HepG2 (cell line): ENCODE data around the gene ZNF493. TPM values are rescaled to one million over a fixed set of nuclear protein-coding genes. Genes with fewer than 3 reads are reported as not detected.

Source experiments
- ATAC-seq: fragments of 200-7000 bp; cut with Tn5 transposase; 3 replicates; pipeline ENCODE4 v1.9.1; 2020; ENCODE audit warnings: mild to moderate bottlenecking, moderate library complexity
- BruUV-seq: library from RNA; stranded (reverse); fragments of 400-500 nt; replicated peaks from 2 replicates; lab custom pipeline; 2021; lab: Mats Ljungman, UMichigan
- CTCF ChIA-PET: fragments of 300-600 bp; formaldehyde crosslinking; extraction: SDS; loops from one replicate; lab custom pipeline; 2021; ENCODE audit warnings: low total read pairs, inconsistent platforms, low intra/inter-chr PET ratio; lab: Yijun Ruan, JAX
- POLR2A ChIA-PET: fragments of 350-600 bp; sonication (Branson Sonifier 250); formaldehyde crosslinking; loops from one replicate; lab custom pipeline; 2020; ENCODE audit warnings: antibody characterized with exemption, inconsistent platforms; lab: Yijun Ruan, JAX
- DNase-seq: peaks from one replicate; pipeline ENCODE4 v3.0.0-alpha.2; 2015; ENCODE audit warnings: low spot score
- FAIRE-seq: peaks from 3 replicates; lab custom pipeline; 2011; peaks lifted over from hg19 to GRCh38; lab: Jason Lieb, UNC
- H2AFZ ChIP-seq: one replicate; pipeline ENCODE4 v1.6.1; 2011; ENCODE audit warnings: low read length, inconsistent platforms
- H3K27ac ChIP-seq: fragments of 300-600 bp; 3 replicates; pipeline ENCODE4 v1.8.0; 2011; ENCODE audit warnings: mixed run types, mild to moderate bottlenecking, mixed read lengths, low read length, inconsistent platforms; ENCODE audit not compliant: insufficient read depth; ENCODE audit errors: extremely low read length
- H3K27me3 ChIP-seq, 2 experiments: fragments of 200-600 bp in 1 of 2; 2 replicates in 1 of 2; 3 replicates in 1 of 2; pipeline versions ENCODE4 v1.6.0 to v1.8.0; 2011; ENCODE audit warnings: low read length in 2 of 2, mild to moderate bottlenecking in 2 of 2, moderate library complexity in 2 of 2, inconsistent platforms in 1 of 2; ENCODE audit not compliant: insufficient read depth in 2 of 2, control insufficient read depth in 1 of 2
- H3K36me3 ChIP-seq, 2 experiments: fragments of 200-600 bp in 1 of 2; replicated peaks in 1 of 2; 2 replicates in 1 of 2; 3 replicates in 1 of 2; pipeline versions ENCODE4 v1.5.1 to v1.8.0; 2011; ENCODE audit warnings: low read length in 2 of 2, inconsistent platforms in 1 of 2; ENCODE audit not compliant: insufficient read depth in 2 of 2, control insufficient read depth in 1 of 2
- H3K4me1 ChIP-seq: 2 replicates; pipeline ENCODE4 v1.5.1; 2012; ENCODE audit warnings: low read length, inconsistent platforms; ENCODE audit not compliant: insufficient read depth
- H3K4me2 ChIP-seq: 2 replicates; pipeline ENCODE4 v1.6.0; 2011; ENCODE audit warnings: low read depth, low read length, inconsistent platforms
- H3K4me3 ChIP-seq, 3 experiments: fragments of 200-600 bp in 1 of 3; sonication (generic), shearing (Covaris generic) in 1 of 3; replicated peaks in 1 of 3; 2 replicates each; pipeline ENCODE4 v1.5.1; 2011 to 2016; ENCODE audit warnings: low read length in 3 of 3, inconsistent platforms in 2 of 3, low read depth in 2 of 3, mild to moderate bottlenecking in 2 of 3, control low read depth in 1 of 3, mixed read lengths in 1 of 3; ENCODE audit not compliant: insufficient read depth in 1 of 3
- H3K79me2 ChIP-seq: one replicate; pipeline ENCODE4 v1.6.1; 2011; ENCODE audit warnings: low read length, inconsistent platforms; ENCODE audit not compliant: insufficient read depth
- H3K9ac ChIP-seq: 2 replicates; pipeline ENCODE4 v1.6.0; 2011; ENCODE audit warnings: mild to moderate bottlenecking, low read depth, low read length, inconsistent platforms; ENCODE audit not compliant: insufficient read depth
- H3K9me3 ChIP-seq: 2 replicates; pipeline ENCODE4 v1.5.1; 2012; ENCODE audit warnings: mild to moderate bottlenecking, low read length
- H4K20me1 ChIP-seq: 2 replicates; pipeline ENCODE4 v1.6.0; 2011; ENCODE audit warnings: inconsistent platforms, mild to moderate bottlenecking, low read length, moderate library complexity; ENCODE audit not compliant: insufficient read depth
- GABPA ChIP-seq, 2 experiments: IDR thresholded peaks; 2 replicates each; pipeline ENCODE4 v1.6.1; 2011 to 2016; ENCODE audit warnings: low read depth in 2 of 2, low read length in 1 of 2, missing biosample characterization in 1 of 2, missing genetic modification characterization in 1 of 2
- HNRNPL ChIP-seq: fragments of 200-400 bp; formaldehyde crosslinking; IDR thresholded peaks from 2 replicates; pipeline ENCODE4 v1.6.1; 2017; ENCODE audit warnings: mild to moderate bottlenecking, low read depth, low read length
- KDM2A ChIP-seq: sonication (generic); formaldehyde crosslinking; IDR thresholded peaks from 2 replicates; pipeline ENCODE4 v1.4.0; 2020; ENCODE audit warnings: low read depth, missing genetic modification reagents, borderline replicate concordance
- KLF13 ChIP-seq: sonication (generic); formaldehyde crosslinking; IDR thresholded peaks from 2 replicates; pipeline ENCODE4 v1.4.0; 2020; ENCODE audit warnings: mild to moderate bottlenecking, missing genetic modification reagents
- MAFF ChIP-seq: IDR thresholded peaks from 2 replicates; pipeline ENCODE4 v1.6.1; 2011; ENCODE audit warnings: low read depth, low read length, improper control_type of control experiment
- POGZ ChIP-seq: sonication (generic); formaldehyde crosslinking; IDR thresholded peaks from 2 replicates; pipeline ENCODE4 v1.4.0; 2020; ENCODE audit warnings: mild to moderate bottlenecking, missing genetic modification reagents
- SIX1 ChIP-seq: sonication (generic); formaldehyde crosslinking; IDR thresholded peaks from 2 replicates; pipeline ENCODE4 v1.4.0; 2020; ENCODE audit warnings: missing genetic modification reagents, borderline replicate concordance
- SKI ChIP-seq: fragments of 450-650 bp; IDR thresholded peaks from one replicate; pipeline ENCODE4 v1.6.1; 2018; ENCODE audit warnings: mild to moderate bottlenecking; ENCODE audit not compliant: partially characterized antibody
- YY1 ChIP-seq: IDR thresholded peaks from 2 replicates; pipeline ENCODE4 v1.6.1; 2011; ENCODE audit warnings: low read length, low read depth, moderate library complexity, mild to moderate bottlenecking; ENCODE audit not compliant: insufficient read depth, insufficient replicate concordance
- ZNF33B ChIP-seq: sonication (generic); formaldehyde crosslinking; IDR thresholded peaks from 2 replicates; pipeline ENCODE4 v1.5.1; 2020; ENCODE audit warnings: mild to moderate bottlenecking, missing genetic modification reagents
- ZNF512B ChIP-seq: sonication (generic); formaldehyde crosslinking; IDR thresholded peaks from 2 replicates; pipeline ENCODE4 v1.5.1; 2020; ENCODE audit warnings: missing genetic modification reagents, mild to moderate bottlenecking, borderline replicate concordance
- ZNF563 ChIP-seq: sonication (generic); formaldehyde crosslinking; IDR thresholded peaks from 2 replicates; pipeline ENCODE4 v1.8.0; 2022; ENCODE audit warnings: mild to moderate bottlenecking, moderate library complexity, missing genetic modification reagents
- ZNF605 ChIP-seq: sonication (generic); formaldehyde crosslinking; IDR thresholded peaks from 2 replicates; pipeline ENCODE4 v1.8.0; 2022; ENCODE audit warnings: mild to moderate bottlenecking, missing genetic modification reagents
- ZNF792 ChIP-seq: IDR thresholded peaks from 2 replicates; pipeline ENCODE4 v1.6.1; 2016
- in situ Hi-C: cut with HindIII; loops from 2 replicates; pipeline ENCODE4 v1.10.0; 2017; ENCODE audit warnings: low pct_unique_long_range_greater_than_20kb; ENCODE audit not compliant: extremely low pct_ligation_motif_present
- intact Hi-C: fragments of 100-400 bp; cut with micrococcal nuclease; formaldehyde crosslinking; loops from one replicate; pipeline ENCODE4 v1.10.0; 2022; ENCODE audit not compliant: unreplicated experiment
- polyA plus RNA-seq, 8 experiments: library from polyadenylated mRNA; depleted of rRNA in 3 of 8; stranded (reverse) in 7 of 8; unstranded in 1 of 8; fragments of >200 nt; fragmentation: Illumina TruSeq in 4 of 8; extraction: Trizol in 4 of 8; gene quantifications; 2 replicates each; pipeline versions ENCODE4 v1.2.1 to v1.2.3, GENCODE V29; 2011 to 2016; ENCODE audit warnings: low read depth in 4 of 8, missing spikeins in 1 of 8, mixed read lengths in 1 of 8; ENCODE audit not compliant: insufficient read depth in 1 of 8
- total RNA-seq, 5 experiments: library from RNA; depleted of rRNA; stranded (reverse); fragments of >200 nt; fragmentation: Illumina TruSeq; extraction: Trizol; gene quantifications; 2 replicates each; pipeline ENCODE4 v1.2.3, GENCODE V29; 2016; ENCODE audit warnings: low read depth in 1 of 5

Gene ZNF493
- total and polyA plus RNA-seq, 2 of the 13 experiments (the other 11 are each of a cell fraction or from before 2014, with no cell fraction given): 6.8 to 9.0 TPM

- peaks cover 56% of the 10 kb centered on the region; the same call in 1 of the 2 replicates for H3K9me3 ChIP-seq
- no peaks in the 10 kb centered on the region for H3K79me2 ChIP-seq
- no peaks in the 10 kb centered on the region for H3K27me3 ChIP-seq
- DNase-seq: no peak
- no peak for FAIRE-seq
- no peak for ATAC-seq
- no peak overlapping the region for H3K4me2 ChIP-seq
- CTCF ChIA-PET: no interaction called here
- no peak overlapping the region for H3K4me3 ChIP-seq
- no peak for TF ChIP-seq HNRNPL
- TF ChIP-seq ZNF512B (CRISPR knock-in tag): no peak
- no peak for TF ChIP-seq KLF13
- TF ChIP-seq MAFF: no peak
- no peak for TF ChIP-seq ZNF563
- TF ChIP-seq ZNF33B (CRISPR knock-in tag): no peak
- no peak for TF ChIP-seq ZNF605 (CRISPR knock-in tag)
- TF ChIP-seq ZNF792 (CRISPR knock-in tag): no peak
- TF ChIP-seq SIX1 (CRISPR knock-in tag): no peak
- no peak for TF ChIP-seq KDM2A
- TF ChIP-seq GABPA (IDR thresholded peaks at IDR 0.05; ENCODE audit: low read depth, low read length): no peak
- TF ChIP-seq GABPA (CRISPR knock-in tag; IDR thresholded peaks at IDR 0.05; ENCODE audit: low read depth): no peak
- no peak for TF ChIP-seq POGZ (CRISPR knock-in tag)
- no peak for TF ChIP-seq SKI
- no peak for TF ChIP-seq YY1
- H3K27ac ChIP-seq: no peak overlapping the region
- BruUV-seq: no TSS peak
- in situ Hi-C loops (no loop called here), intact Hi-C loops (no loop called here)
- no peaks in the 10 kb centered on the region for H4K20me1 ChIP-seq
- H2AFZ ChIP-seq: no peak overlapping the region
- no peak overlapping the region for H3K9ac ChIP-seq
- POLR2A ChIA-PET: no interaction called here
- no peaks in the 10 kb centered on the region for H3K4me1 ChIP-seq
- H3K36me3 ChIP-seq: no peaks in the 10 kb centered on the region
Observed at GRCh38 chr19:21472507-21472906, 75.6 kb downstream of the ZNF493 start.
